ENCODE data around the gene DCTN1. TPM values are rescaled to one million over a fixed set of nuclear protein-coding genes. Genes with fewer than 3 reads are reported as not detected.

DCTN1 gene
- total RNA-seq, 2 donors from 2014 or later = 159 to 213 TPM

DNA sequence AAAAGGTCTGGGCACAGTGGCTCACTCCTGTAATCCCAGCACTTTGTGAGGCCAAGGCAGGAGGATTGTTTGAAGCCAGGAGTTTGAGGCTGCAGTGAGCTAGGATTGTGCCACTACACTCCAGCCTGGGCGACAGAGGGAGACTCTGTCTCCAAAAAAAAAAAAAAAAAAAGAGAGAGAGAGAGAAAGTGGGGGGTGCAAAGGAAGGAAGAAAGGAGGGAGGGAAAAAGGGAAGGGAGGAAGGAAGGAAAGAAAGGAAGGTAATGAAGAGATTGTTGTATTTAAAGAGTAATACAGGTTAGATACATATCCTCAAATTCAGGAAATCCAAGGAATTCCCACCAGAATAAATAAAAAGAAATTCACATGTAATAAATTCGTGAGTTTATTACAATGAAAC is 21.8 kb upstream of the DCTN1 start:
- WGBS, 2 experiments (ENCODE audit: insufficient coverage in 1 of 2, insufficient read length in 1 of 2) = 79% methylated on average over 1 of the region's 2 CpGs; no CpG with 5 or more reads in 1 of the 2 experiments
- H3K27ac ChIP-seq (ENCODE audit: low read depth, low read length) = no peak overlapping the region

DNA sequence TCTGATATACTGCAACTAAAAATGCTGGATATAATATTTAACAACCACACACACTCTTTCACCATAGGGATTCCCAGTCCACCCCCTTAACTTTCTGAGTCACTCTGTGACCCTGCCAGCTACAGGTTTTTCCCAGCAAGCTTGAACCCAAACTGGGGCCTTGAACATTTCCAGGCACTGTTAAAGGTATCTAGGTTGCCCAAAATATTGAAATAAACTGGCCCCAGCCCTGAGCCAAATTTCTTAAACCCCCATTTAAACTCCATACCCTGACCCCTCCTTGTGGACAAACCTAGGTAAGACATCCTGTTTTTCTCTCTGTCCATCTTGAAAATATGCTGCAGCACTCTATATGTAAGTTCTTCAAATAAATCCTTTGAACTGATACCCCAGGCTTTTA is 19.7 kb upstream of the DCTN1 start:
- Histone ChIP-seq H3K27ac (ENCODE audit: low read depth, low read length) (no peak overlapping the region), H3K27me3 (ENCODE audit: control insufficient read depth, insufficient read depth, low read length, poor library complexity, severe bottlenecking) (no peaks in the 10 kb centered on the region), H3K4me1 (ENCODE audit: control insufficient read depth, insufficient read depth, low read length) (no peaks in the 10 kb centered on the region), H3K9me3 (ENCODE audit: control insufficient read depth, low read length) (no peaks in the 10 kb centered on the region), H3K4me3 (ENCODE audit: low read length) (no peak overlapping the region), H3K36me3 (ENCODE audit: control insufficient read depth, insufficient read depth, low read length) (no peaks in the 10 kb centered on the region), H3K9ac (ENCODE audit: extremely low read depth, low read length, poor library complexity, severe bottlenecking) (no peak overlapping the region)
- no peak for DNase-seq
- no peaks in the 10 kb centered on the region for H3K27me3 Mint-ChIP-seq (ENCODE audit: insufficient read depth)
- no peak overlapping the region for H3K4me3 Mint-ChIP-seq
- no peaks in the 10 kb centered on the region for H3K36me3 Mint-ChIP-seq (ENCODE audit: low read depth)
- TF ChIP-seq, protein P1, sequence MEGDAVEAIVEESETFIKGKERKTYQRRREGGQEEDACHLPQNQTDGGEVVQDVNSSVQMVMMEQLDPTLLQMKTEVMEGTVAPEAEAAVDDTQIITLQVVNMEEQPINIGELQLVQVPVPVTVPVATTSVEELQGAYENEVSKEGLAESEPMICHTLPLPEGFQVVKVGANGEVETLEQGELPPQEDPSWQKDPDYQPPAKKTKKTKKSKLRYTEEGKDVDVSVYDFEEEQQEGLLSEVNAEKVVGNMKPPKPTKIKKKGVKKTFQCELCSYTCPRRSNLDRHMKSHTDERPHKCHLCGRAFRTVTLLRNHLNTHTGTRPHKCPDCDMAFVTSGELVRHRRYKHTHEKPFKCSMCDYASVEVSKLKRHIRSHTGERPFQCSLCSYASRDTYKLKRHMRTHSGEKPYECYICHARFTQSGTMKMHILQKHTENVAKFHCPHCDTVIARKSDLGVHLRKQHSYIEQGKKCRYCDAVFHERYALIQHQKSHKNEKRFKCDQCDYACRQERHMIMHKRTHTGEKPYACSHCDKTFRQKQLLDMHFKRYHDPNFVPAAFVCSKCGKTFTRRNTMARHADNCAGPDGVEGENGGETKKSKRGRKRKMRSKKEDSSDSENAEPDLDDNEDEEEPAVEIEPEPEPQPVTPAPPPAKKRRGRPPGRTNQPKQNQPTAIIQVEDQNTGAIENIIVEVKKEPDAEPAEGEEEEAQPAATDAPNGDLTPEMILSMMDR (conservative IDR thresholded peaks at IDR 0.05) = peak; percentile 79
- no peaks in the 10 kb centered on the region for H3K4me1 Mint-ChIP-seq
- H3K9me3 Mint-ChIP-seq = no peaks in the 10 kb centered on the region
- no peak overlapping the region for H3K27ac Mint-ChIP-seq

More for the DNA sequence above, 21.8 kb upstream of the DCTN1 start:
- Mint-ChIP-seq H3K9me3 (no peaks in the 10 kb centered on the region), H3K27ac (no peak overlapping the region), H3K36me3 (ENCODE audit: low read depth) (no peaks in the 10 kb centered on the region), H3K27me3 (ENCODE audit: insufficient read depth) (peaks cover under 1% of the 10 kb centered on the region), H3K4me1 (no peaks in the 10 kb centered on the region), H3K4me3 (no peak overlapping the region)
- TF ChIP-seq, protein P1 (conservative IDR thresholded peaks at IDR 0.05) = no peak
- Histone ChIP-seq H3K4me1 (ENCODE audit: control insufficient read depth, insufficient read depth, low read length) (no peaks in the 10 kb centered on the region), H3K9ac (ENCODE audit: extremely low read depth, low read length, poor library complexity, severe bottlenecking) (no peak overlapping the region), H3K4me3 (ENCODE audit: low read length) (no peak overlapping the region), H3K27me3 (ENCODE audit: control insufficient read depth, insufficient read depth, low read length, poor library complexity, severe bottlenecking) (no peaks in the 10 kb centered on the region), H3K36me3 (ENCODE audit: control insufficient read depth, insufficient read depth, low read length) (no peaks in the 10 kb centered on the region), H3K9me3 (ENCODE audit: control insufficient read depth, low read length) (no peaks in the 10 kb centered on the region)
- DNase-seq = no peak

DNA sequence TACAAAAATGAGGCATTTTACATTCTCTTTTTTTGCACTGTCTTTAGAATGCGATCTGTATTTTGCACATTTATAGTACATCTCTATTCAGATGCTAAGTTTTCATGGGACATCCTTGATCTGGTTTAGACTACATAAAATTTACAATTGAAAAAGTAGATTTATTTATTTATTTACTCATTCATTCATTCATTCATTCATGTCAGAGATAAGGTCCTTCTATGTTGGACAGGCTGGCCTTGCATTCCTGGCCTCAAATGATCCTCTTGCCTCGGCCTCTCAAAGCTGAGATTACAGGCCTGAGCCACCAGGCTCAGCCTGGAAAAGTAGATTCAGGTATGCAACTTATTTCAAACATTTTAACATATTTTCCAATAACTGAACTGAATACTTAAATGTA is 16.0 kb upstream of the DCTN1 start:
- Mint-ChIP-seq H3K27ac (no peak overlapping the region), H3K4me3 (no peak overlapping the region), H3K36me3 (ENCODE audit: low read depth) (no peaks in the 10 kb centered on the region), H3K9me3 (no peaks in the 10 kb centered on the region), H3K4me1 (no peaks in the 10 kb centered on the region), H3K27me3 (ENCODE audit: insufficient read depth) (peaks cover 2% of the 10 kb centered on the region)
- no peaks in the 10 kb centered on the region for H3K27me3 ChIP-seq (ENCODE audit: control insufficient read depth, insufficient read depth, low read length, poor library complexity, severe bottlenecking)
- H3K9me3 ChIP-seq (ENCODE audit: control insufficient read depth, low read length) = no peaks in the 10 kb centered on the region
- no peak for DNase-seq
- no peak overlapping the region for H3K27ac ChIP-seq (ENCODE audit: low read depth, low read length)
- H3K36me3 ChIP-seq (ENCODE audit: control insufficient read depth, insufficient read depth, low read length) = no peaks in the 10 kb centered on the region
- H3K9ac ChIP-seq (ENCODE audit: extremely low read depth, low read length, poor library complexity, severe bottlenecking) = no peak overlapping the region
- no peaks in the 10 kb centered on the region for H3K4me1 ChIP-seq (ENCODE audit: control insufficient read depth, insufficient read depth, low read length)
- WGBS, 2 experiments (ENCODE audit: insufficient coverage in 1 of 2, insufficient read length in 1 of 2) = 95 to 100% methylated on average over 1 to 2 of the region's 2 CpGs
- TF ChIP-seq, protein P1 (conservative IDR thresholded peaks at IDR 0.05) = no peak
- H3K4me3 ChIP-seq (ENCODE audit: low read length) = no peak overlapping the region
